K562 (cell line): ENCODE results near the gene SEC61A2. TPM values are rescaled to one million over a fixed set of nuclear protein-coding genes. Genes with fewer than 3 reads are reported as not detected.

Experiments
- ATAC-seq: fragments of 200-7000 bp; cut with Tn5 transposase; 3 replicates; pipeline ENCODE4 v1.9.1; 2020; ENCODE audit warnings: moderate library complexity
- BruUV-seq: library from RNA; stranded (reverse); fragments of 400-500 nt; replicated peaks from 2 replicates; lab custom pipeline; 2021; lab: Mats Ljungman, UMichigan
- CTCF ChIA-PET: fragments of 300-600 bp; formaldehyde crosslinking; extraction: SDS; loops from one replicate; lab custom pipeline; 2021; ENCODE audit warnings: low intra/inter-chr PET ratio; lab: Yijun Ruan, JAX
- POLR2A ChIA-PET: fragments of 300-600, 350-650 bp; sonication (Branson Sonifier 250); formaldehyde crosslinking; extraction: SDS; loops from one replicate; lab custom pipeline; 2021; ENCODE audit warnings: antibody characterized with exemption, inconsistent platforms; lab: Yijun Ruan, JAX
- DNase-seq, 4 experiments: peaks; one replicate each; pipeline versions ENCODE4 v3.0.0 to v3.0.0-alpha.2; 2011 to 2018; ENCODE audit warnings: low spot score in 3 of 4, mixed read lengths in 3 of 4; ENCODE audit errors: extremely low read depth in 1 of 4
- FAIRE-seq: peaks from 2 replicates; lab custom pipeline; 2011; peaks lifted over from hg19 to GRCh38; lab: Jason Lieb, UNC
- H2AFZ ChIP-seq: 2 replicates; pipeline ENCODE4 v1.6.0; 2011; ENCODE audit warnings: low read depth, low read length, control low read depth, inconsistent platforms
- H3K27ac ChIP-seq: fragments of 200-600 bp; 3 replicates; pipeline ENCODE4 v1.8.0; 2011; ENCODE audit warnings: low read depth, mild to moderate bottlenecking, control low read depth, inconsistent platforms, low read length, moderate library complexity, mixed read lengths; ENCODE audit errors: extremely low read depth
- H3K27me3 ChIP-seq, 2 experiments: fragments of 300-600 bp in 1 of 2; 2 replicates in 1 of 2; 3 replicates in 1 of 2; pipeline versions ENCODE4 v1.6.0 to v1.8.0; 2011; ENCODE audit warnings: inconsistent platforms in 2 of 2, low read length in 2 of 2, mild to moderate bottlenecking in 1 of 2, mixed read lengths in 1 of 2, moderate library complexity in 1 of 2; ENCODE audit not compliant: control insufficient read depth in 2 of 2, insufficient read depth in 2 of 2
- H3K36me3 ChIP-seq: fragments of 300-600 bp; 3 replicates; pipeline ENCODE4 v1.8.0; 2011; ENCODE audit warnings: mild to moderate bottlenecking, low read length, inconsistent platforms; ENCODE audit not compliant: control insufficient read depth, insufficient read depth
- H3K4me1 ChIP-seq, 2 experiments: fragments of 200-600 bp in 1 of 2; replicated peaks in 1 of 2; 2 replicates in 1 of 2; 3 replicates in 1 of 2; pipeline versions ENCODE4 v1.5.1 to v1.8.0; 2011; ENCODE audit warnings: inconsistent platforms in 2 of 2, low read length in 2 of 2, mild to moderate bottlenecking in 1 of 2, mixed read lengths in 1 of 2, moderate library complexity in 1 of 2; ENCODE audit not compliant: control insufficient read depth in 2 of 2, insufficient read depth in 2 of 2
- H3K4me2 ChIP-seq: 2 replicates; pipeline ENCODE4 v1.6.1; 2011; ENCODE audit warnings: low read length, control low read depth, inconsistent platforms, mixed read lengths; ENCODE audit not compliant: insufficient read depth
- H3K4me3 ChIP-seq: fragments of 200-600 bp; sonication (generic), shearing (Covaris generic); 2 replicates; pipeline ENCODE4 v1.5.1; 2016; ENCODE audit warnings: control low read depth, inconsistent platforms
- H3K79me2 ChIP-seq: fragments of 200-600 bp; 3 replicates; pipeline ENCODE4 v1.8.0; 2011; ENCODE audit warnings: low read length, inconsistent platforms; ENCODE audit not compliant: control insufficient read depth, insufficient read depth
- H3K9ac ChIP-seq, 2 experiments: 2 replicates each; pipeline versions ENCODE4 v1.6.0 to v1.6.1; 2011; ENCODE audit warnings: low read depth in 2 of 2, low read length in 2 of 2, control low read depth in 1 of 2, inconsistent platforms in 1 of 2, mild to moderate bottlenecking in 1 of 2, mixed read lengths in 1 of 2; ENCODE audit not compliant: insufficient read depth in 1 of 2
- H3K9me1 ChIP-seq: one replicate; pipeline ENCODE4 v1.6.0; 2011; ENCODE audit warnings: inconsistent platforms, mild to moderate bottlenecking, low read length, moderate library complexity; ENCODE audit not compliant: control insufficient read depth, insufficient read depth
- H3K9me3 ChIP-seq: replicated peaks from 2 replicates; pipeline ENCODE4 v1.5.1; 2011; ENCODE audit warnings: low read depth, low read length, inconsistent platforms; ENCODE audit not compliant: control insufficient read depth, insufficient read depth
- H4K20me1 ChIP-seq: replicated peaks from 2 replicates; pipeline ENCODE4 v1.6.1; 2011; ENCODE audit warnings: low read length, inconsistent platforms, mixed read lengths; ENCODE audit not compliant: control insufficient read depth, insufficient read depth
- PREB ChIP-seq: sonication (generic); formaldehyde crosslinking; IDR thresholded peaks from 2 replicates; pipeline ENCODE4 v1.8.1; 2023; ENCODE audit warnings: mild to moderate bottlenecking, missing genetic modification reagents
- RFX5 ChIP-seq: IDR thresholded peaks from 2 replicates; pipeline ENCODE4 v1.6.1; 2011; ENCODE audit warnings: low read depth, mild to moderate bottlenecking, improper control_type of control experiment, low read length
- TBL1XR1 ChIP-seq, 2 experiments: IDR thresholded peaks; 2 replicates each; pipeline ENCODE4 v1.6.1; 2012; ENCODE audit warnings: improper control_type of control experiment in 2 of 2, low read length in 2 of 2, mild to moderate bottlenecking in 1 of 2
- TCFL5 ChIP-seq: fragments of 250-450 bp; sonication (Bioruptor Pico); conservative IDR thresholded peaks from 2 replicates; pipeline ENCODE4 v1.6.1; 2021; ENCODE audit warnings: mild to moderate bottlenecking, moderate library complexity, matching md5 sums
- U2AF1 ChIP-seq: fragments of 200-400 bp; formaldehyde crosslinking; optimal IDR thresholded peaks from 2 replicates; pipeline ENCODE3; 2017; ENCODE audit warnings: mild to moderate bottlenecking, low read depth, low read length, moderate library complexity
- ZNF121 ChIP-seq: sonication (generic); formaldehyde crosslinking; conservative IDR thresholded peaks from 2 replicates; pipeline ENCODE4 v1.8.0; 2022; ENCODE audit warnings: missing genetic modification reagents
- in situ Hi-C: fragments of 300-500 bp; cut with MboI; formaldehyde crosslinking; loops from 4 replicates; pipeline ENCODE4 v1.15.0; 2018; ENCODE audit warnings: inconsistent platforms, mixed read lengths
- intact Hi-C: fragments of 100-400 bp; cut with micrococcal nuclease; formaldehyde crosslinking; loops from 2 replicates; pipeline ENCODE4 v1.14.2; 2022
- polyA plus RNA-seq, 8 experiments: library from polyadenylated mRNA; depleted of rRNA in 4 of 8; stranded (reverse) in 5 of 8; unstranded in 3 of 8; fragments of >200 nt; fragmentation: Nextera tagmentation in 2 of 8; fragmentation: Illumina TruSeq in 1 of 8; extraction: Ambion mirVana in 2 of 8; extraction: Trizol in 1 of 8; gene quantifications; 2 replicates each; pipeline versions ENCODE4 v1.2.1 to v1.2.3, GENCODE V29; 2011 to 2014; ENCODE audit warnings: inconsistent platforms in 1 of 8, missing spikeins in 1 of 8
- total RNA-seq, 7 experiments: library from RNA; depleted of rRNA in 6 of 7; stranded (reverse); fragments of >200 nt in 6 of 7; fragmentation: Illumina TruSeq in 2 of 7; extraction: Trizol in 2 of 7; gene quantifications; 2 replicates each; pipeline versions ENCODE4 v1.2.1 to v1.2.3, GENCODE V29; 2011 to 2021; ENCODE audit warnings: low replicate concordance in 1 of 7
- TF ChIP-seq, protein P1 (sequence below): fragments of 450-650 bp; IDR thresholded peaks from 2 replicates; pipeline ENCODE4 v1.6.1; 2016; ENCODE audit warnings: mild to moderate bottlenecking, moderate library complexity

SEC61A2 gene
- total and polyA plus RNA-seq, 9 of the 15 experiments (the other 6 are each of a cell fraction or from before 2014, with no cell fraction given), result 1.2 to 9.7 (median 3.9) TPM

DNA sequence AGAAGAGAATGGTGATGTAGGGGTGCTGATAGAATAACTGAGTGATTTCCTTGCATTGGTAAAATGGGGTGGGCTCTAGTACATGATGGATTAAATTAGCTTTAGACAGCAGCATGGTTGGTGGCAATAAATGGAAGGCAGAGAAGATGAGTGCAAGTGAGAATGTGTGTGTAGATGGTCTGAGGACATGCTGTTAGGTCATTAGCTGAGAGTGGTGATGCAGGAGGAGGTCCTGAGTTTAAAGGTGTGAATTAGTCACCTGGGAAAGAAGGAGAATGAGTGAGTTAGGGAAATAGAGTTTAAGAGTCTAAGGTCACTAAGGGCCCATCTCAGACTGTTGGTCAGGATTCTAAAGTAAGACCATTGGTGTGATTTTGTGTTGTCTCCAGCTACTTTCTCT is 17.9 kb upstream of the SEC61A2 start:
- DNase-seq (no peak), ATAC-seq (no peak), FAIRE-seq (no peak)
- H3K4me1 ChIP-seq, result no peaks in the 10 kb centered on the region
- peaks cover 7% of the 10 kb centered on the region; the same call in 2 of the 3 replicates for H3K36me3 ChIP-seq
- H3K27ac ChIP-seq, result no peak overlapping the region
- H3K79me2 ChIP-seq, result no peaks in the 10 kb centered on the region
- H2AFZ ChIP-seq, result no peak overlapping the region
- H3K9me1 ChIP-seq, result no peaks in the 10 kb centered on the region
- no peaks in the 10 kb centered on the region for H4K20me1 ChIP-seq
- H3K4me3 ChIP-seq, result no peak overlapping the region
- no peak overlapping the region for H3K4me2 ChIP-seq
- intact Hi-C loops, result no loop called here
- CTCF ChIA-PET, result interaction anchor here (0.5 kb wide), 1 partner anchor 140 kb away, joined by 3 read pairs; no protein-coding TSS in a partner anchor
- POLR2A ChIA-PET, result no interaction called here
- no peaks in the 10 kb centered on the region for H3K27me3 ChIP-seq
- no TSS peak for BruUV-seq
- no peaks in the 10 kb centered on the region for H3K9me3 ChIP-seq
- no peak overlapping the region for H3K9ac ChIP-seq
- in situ Hi-C loops, result no loop called here
- TF ChIP-seq U2AF1, result no peak
- TF ChIP-seq, protein P1, sequence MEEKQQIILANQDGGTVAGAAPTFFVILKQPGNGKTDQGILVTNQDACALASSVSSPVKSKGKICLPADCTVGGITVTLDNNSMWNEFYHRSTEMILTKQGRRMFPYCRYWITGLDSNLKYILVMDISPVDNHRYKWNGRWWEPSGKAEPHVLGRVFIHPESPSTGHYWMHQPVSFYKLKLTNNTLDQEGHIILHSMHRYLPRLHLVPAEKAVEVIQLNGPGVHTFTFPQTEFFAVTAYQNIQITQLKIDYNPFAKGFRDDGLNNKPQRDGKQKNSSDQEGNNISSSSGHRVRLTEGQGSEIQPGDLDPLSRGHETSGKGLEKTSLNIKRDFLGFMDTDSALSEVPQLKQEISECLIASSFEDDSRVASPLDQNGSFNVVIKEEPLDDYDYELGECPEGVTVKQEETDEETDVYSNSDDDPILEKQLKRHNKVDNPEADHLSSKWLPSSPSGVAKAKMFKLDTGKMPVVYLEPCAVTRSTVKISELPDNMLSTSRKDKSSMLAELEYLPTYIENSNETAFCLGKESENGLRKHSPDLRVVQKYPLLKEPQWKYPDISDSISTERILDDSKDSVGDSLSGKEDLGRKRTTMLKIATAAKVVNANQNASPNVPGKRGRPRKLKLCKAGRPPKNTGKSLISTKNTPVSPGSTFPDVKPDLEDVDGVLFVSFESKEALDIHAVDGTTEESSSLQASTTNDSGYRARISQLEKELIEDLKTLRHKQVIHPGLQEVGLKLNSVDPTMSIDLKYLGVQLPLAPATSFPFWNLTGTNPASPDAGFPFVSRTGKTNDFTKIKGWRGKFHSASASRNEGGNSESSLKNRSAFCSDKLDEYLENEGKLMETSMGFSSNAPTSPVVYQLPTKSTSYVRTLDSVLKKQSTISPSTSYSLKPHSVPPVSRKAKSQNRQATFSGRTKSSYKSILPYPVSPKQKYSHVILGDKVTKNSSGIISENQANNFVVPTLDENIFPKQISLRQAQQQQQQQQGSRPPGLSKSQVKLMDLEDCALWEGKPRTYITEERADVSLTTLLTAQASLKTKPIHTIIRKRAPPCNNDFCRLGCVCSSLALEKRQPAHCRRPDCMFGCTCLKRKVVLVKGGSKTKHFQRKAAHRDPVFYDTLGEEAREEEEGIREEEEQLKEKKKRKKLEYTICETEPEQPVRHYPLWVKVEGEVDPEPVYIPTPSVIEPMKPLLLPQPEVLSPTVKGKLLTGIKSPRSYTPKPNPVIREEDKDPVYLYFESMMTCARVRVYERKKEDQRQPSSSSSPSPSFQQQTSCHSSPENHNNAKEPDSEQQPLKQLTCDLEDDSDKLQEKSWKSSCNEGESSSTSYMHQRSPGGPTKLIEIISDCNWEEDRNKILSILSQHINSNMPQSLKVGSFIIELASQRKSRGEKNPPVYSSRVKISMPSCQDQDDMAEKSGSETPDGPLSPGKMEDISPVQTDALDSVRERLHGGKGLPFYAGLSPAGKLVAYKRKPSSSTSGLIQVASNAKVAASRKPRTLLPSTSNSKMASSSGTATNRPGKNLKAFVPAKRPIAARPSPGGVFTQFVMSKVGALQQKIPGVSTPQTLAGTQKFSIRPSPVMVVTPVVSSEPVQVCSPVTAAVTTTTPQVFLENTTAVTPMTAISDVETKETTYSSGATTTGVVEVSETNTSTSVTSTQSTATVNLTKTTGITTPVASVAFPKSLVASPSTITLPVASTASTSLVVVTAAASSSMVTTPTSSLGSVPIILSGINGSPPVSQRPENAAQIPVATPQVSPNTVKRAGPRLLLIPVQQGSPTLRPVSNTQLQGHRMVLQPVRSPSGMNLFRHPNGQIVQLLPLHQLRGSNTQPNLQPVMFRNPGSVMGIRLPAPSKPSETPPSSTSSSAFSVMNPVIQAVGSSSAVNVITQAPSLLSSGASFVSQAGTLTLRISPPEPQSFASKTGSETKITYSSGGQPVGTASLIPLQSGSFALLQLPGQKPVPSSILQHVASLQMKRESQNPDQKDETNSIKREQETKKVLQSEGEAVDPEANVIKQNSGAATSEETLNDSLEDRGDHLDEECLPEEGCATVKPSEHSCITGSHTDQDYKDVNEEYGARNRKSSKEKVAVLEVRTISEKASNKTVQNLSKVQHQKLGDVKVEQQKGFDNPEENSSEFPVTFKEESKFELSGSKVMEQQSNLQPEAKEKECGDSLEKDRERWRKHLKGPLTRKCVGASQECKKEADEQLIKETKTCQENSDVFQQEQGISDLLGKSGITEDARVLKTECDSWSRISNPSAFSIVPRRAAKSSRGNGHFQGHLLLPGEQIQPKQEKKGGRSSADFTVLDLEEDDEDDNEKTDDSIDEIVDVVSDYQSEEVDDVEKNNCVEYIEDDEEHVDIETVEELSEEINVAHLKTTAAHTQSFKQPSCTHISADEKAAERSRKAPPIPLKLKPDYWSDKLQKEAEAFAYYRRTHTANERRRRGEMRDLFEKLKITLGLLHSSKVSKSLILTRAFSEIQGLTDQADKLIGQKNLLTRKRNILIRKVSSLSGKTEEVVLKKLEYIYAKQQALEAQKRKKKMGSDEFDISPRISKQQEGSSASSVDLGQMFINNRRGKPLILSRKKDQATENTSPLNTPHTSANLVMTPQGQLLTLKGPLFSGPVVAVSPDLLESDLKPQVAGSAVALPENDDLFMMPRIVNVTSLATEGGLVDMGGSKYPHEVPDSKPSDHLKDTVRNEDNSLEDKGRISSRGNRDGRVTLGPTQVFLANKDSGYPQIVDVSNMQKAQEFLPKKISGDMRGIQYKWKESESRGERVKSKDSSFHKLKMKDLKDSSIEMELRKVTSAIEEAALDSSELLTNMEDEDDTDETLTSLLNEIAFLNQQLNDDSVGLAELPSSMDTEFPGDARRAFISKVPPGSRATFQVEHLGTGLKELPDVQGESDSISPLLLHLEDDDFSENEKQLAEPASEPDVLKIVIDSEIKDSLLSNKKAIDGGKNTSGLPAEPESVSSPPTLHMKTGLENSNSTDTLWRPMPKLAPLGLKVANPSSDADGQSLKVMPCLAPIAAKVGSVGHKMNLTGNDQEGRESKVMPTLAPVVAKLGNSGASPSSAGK, result no peak
- no peak for TF ChIP-seq TCFL5 (CRISPR knock-in tag)
- TF ChIP-seq PREB, result no peak
- TF ChIP-seq TBL1XR1 (IDR thresholded peaks at IDR 0.05; ENCODE audit: low read length in 2 of 2), result no peak
- no peak for TF ChIP-seq RFX5
- TF ChIP-seq ZNF121 (CRISPR knock-in tag), result no peak
